Measurements from ENCODE around the gene FBN2. TPM values are rescaled to one million over a fixed set of nuclear protein-coding genes. Genes with fewer than 3 reads are reported as not detected.

Gene FBN2
- total and polyA plus RNA-seq, 9 of the 15 experiments (the other 6 are each of a cell fraction or from before 2014, with no cell fraction given): 0.01 to 0.09 TPM; not detected in 7

- TF ChIP-seq TGIF2 (CRISPR knock-in tag; IDR thresholded peaks at IDR 0.05): no peak
- TF ChIP-seq ZBTB17 (CRISPR knock-in tag; IDR thresholded peaks at IDR 0.05): no peak
Measured at GRCh38 chr5:128494516-128494915, 43.5 kb downstream of the FBN2 start (continued).

- no peak for FAIRE-seq
- BruUV-seq (replicated peaks): no TSS peak
Measured at GRCh38 chr5:128493657-128494329, 44.3 kb downstream of the FBN2 start.

More at GRCh38 chr5:128493657-128494329, 44.3 kb downstream of the FBN2 start:
- no peaks in the 10 kb centered on the region for H3K9me3 ChIP-seq (replicated peaks; ENCODE audit: control insufficient read depth, insufficient read depth, low read depth, low read length)
- TF ChIP-seq DMBX1 (CRISPR knock-in tag; IDR thresholded peaks at IDR 0.05; ENCODE audit: borderline replicate concordance) (no peak), ZSCAN32 (CRISPR knock-in tag; IDR thresholded peaks at IDR 0.05) (no peak), ELF2 (CRISPR knock-in tag; IDR thresholded peaks at IDR 0.05) (no peak), MLLT1 (IDR thresholded peaks at IDR 0.05) (no peak), ZNF778 (CRISPR knock-in tag; IDR thresholded peaks at IDR 0.05) (no peak), MCM7 (IDR thresholded peaks at IDR 0.05) (no peak), NCOA2 (IDR thresholded peaks at IDR 0.05; ENCODE audit: partially characterized antibody in 2 of 2) (no peak), ZFPM2 (CRISPR knock-in tag; IDR thresholded peaks at IDR 0.05) (no peak), HDAC3 (IDR thresholded peaks at IDR 0.05; ENCODE audit: borderline replicate concordance, partially characterized antibody) (no peak), SP1 (CRISPR knock-in tag; IDR thresholded peaks at IDR 0.05) (no peak)
- no peaks in the 10 kb centered on the region for H3K4me1 ChIP-seq (replicated peaks in 1 of 2; ENCODE audit: control insufficient read depth in 2 of 2, insufficient read depth in 2 of 2, low read length in 2 of 2)
- H4K20me1 ChIP-seq (replicated peaks; ENCODE audit: control insufficient read depth, insufficient read depth, low read length): no peaks in the 10 kb centered on the region
- H3K4me2 ChIP-seq (ENCODE audit: insufficient read depth, low read length): no peak overlapping the region
- ChIA-PET POLR2A (interaction anchor here (0.6 kb wide), 1 partner anchor 11 kb away, joined by 3 read pairs; no protein-coding TSS in a partner anchor), CTCF (ENCODE audit: low intra/inter-chr PET ratio) (no interaction called here)
- H3K27me3 ChIP-seq (ENCODE audit: control insufficient read depth in 2 of 2, insufficient read depth in 2 of 2, low read length in 2 of 2): no peaks in the 10 kb centered on the region
- DNase-seq (ENCODE audit: extremely low read depth in 1 of 4, low spot score in 3 of 4) (no peak), ATAC-seq (no peak)
- no peak overlapping the region for H3K27ac ChIP-seq (ENCODE audit: extremely low read depth, low read depth, low read length)
- intact Hi-C loops (cut with micrococcal nuclease) (no loop called here), in situ Hi-C loops (cut with MboI) (no loop called here)
- no peak overlapping the region for H3K4me3 ChIP-seq
- WGBS (ENCODE audit: insufficient coverage, low coverage, missing lambda C conversion rate): 4% methylated on average over 4 of the region's 4 CpGs
- no peak overlapping the region for H3K9ac ChIP-seq (ENCODE audit: insufficient read depth in 1 of 2, low read depth in 2 of 2, low read length in 2 of 2)
- H2AFZ ChIP-seq (ENCODE audit: low read depth, low read length): no peak overlapping the region
- no peaks in the 10 kb centered on the region for H3K9me1 ChIP-seq (ENCODE audit: control insufficient read depth, insufficient read depth, low read length)
- H3K36me3 ChIP-seq (ENCODE audit: control insufficient read depth, insufficient read depth, low read length): no peaks in the 10 kb centered on the region
- H3K79me2 ChIP-seq (ENCODE audit: control insufficient read depth, insufficient read depth, low read length): no peaks in the 10 kb centered on the region
